Vagina (tissue), 2 donors: ENCODE results near the gene SEMA6D.

Experiments
- POLR2A ChIP-seq, 2 donors: fragments of 450-650 bp; IDR thresholded peaks; one replicate each; pipeline ENCODE4 v1.6.1; 2017; ENCODE audit warnings: antibody characterized with exemption in 2 of 2, mild to moderate bottlenecking in 2 of 2, moderate library complexity in 2 of 2
- POLR2AphosphoS5 ChIP-seq, 2 donors: sonication (generic); formaldehyde crosslinking; IDR thresholded peaks; one replicate each; pipeline ENCODE4 v1.9.0; 2017; ENCODE audit warnings: antibody characterized with exemption in 2 of 2, mild to moderate bottlenecking in 2 of 2, low read depth in 1 of 2; ENCODE audit not compliant: insufficient read depth in 1 of 2
- TF ChIP-seq, protein P1 (sequence below), 3 experiments: fragments of 450-650 bp in 2 of 3; fragments of 200-600 bp in 1 of 3; sonication (generic) in 1 of 3; IDR thresholded peaks; one replicate each; pipeline ENCODE4 v1.5.1; 2017 to 2019; ENCODE audit warnings: antibody characterized with exemption in 3 of 3, mild to moderate bottlenecking in 2 of 3, moderate library complexity in 2 of 3

DNA sequence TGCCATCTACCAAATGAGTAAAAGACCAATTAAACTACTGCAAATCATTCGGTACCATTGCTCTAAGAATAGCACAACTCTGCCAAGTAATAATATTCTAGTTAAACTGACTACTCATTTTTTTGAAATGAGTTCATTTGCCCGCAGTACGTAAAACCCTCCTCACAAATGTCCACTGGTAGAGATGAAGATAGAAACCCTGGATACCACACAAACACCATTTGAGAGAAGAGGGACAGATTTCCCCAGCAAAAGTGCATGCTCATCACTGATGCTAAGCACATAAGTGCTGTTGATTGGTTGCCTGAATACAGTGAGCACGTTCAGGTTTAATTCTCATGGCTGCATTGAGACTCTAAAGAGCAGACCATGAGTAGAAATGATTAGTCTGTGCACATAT lies 34.6 kb upstream of the SEMA6D start:
- TF ChIP-seq, protein P1, sequence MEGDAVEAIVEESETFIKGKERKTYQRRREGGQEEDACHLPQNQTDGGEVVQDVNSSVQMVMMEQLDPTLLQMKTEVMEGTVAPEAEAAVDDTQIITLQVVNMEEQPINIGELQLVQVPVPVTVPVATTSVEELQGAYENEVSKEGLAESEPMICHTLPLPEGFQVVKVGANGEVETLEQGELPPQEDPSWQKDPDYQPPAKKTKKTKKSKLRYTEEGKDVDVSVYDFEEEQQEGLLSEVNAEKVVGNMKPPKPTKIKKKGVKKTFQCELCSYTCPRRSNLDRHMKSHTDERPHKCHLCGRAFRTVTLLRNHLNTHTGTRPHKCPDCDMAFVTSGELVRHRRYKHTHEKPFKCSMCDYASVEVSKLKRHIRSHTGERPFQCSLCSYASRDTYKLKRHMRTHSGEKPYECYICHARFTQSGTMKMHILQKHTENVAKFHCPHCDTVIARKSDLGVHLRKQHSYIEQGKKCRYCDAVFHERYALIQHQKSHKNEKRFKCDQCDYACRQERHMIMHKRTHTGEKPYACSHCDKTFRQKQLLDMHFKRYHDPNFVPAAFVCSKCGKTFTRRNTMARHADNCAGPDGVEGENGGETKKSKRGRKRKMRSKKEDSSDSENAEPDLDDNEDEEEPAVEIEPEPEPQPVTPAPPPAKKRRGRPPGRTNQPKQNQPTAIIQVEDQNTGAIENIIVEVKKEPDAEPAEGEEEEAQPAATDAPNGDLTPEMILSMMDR (IDR thresholded peaks at IDR 0.05), result no peak
- no peak for TF ChIP-seq POLR2A (IDR thresholded peaks at IDR 0.05)
- no peak for TF ChIP-seq POLR2AphosphoS5 (IDR thresholded peaks at IDR 0.05; ENCODE audit: insufficient read depth in 1 of 2, low read depth in 1 of 2)
